K562 treated with DMSO at 1 percent for 12 hours (cell line): ENCODE data around the gene TAF11L7. TPM values are rescaled to one million over a fixed set of nuclear protein-coding genes. Genes with fewer than 3 reads are reported as not detected.

Experiments used
- total RNA-seq: library from RNA; unstranded; fragments of 300-600 nt; gene quantifications from 2 replicates; pipeline ENCODE4 v1.2.3, GENCODE V29; 2022; ENCODE audit not compliant: insufficient read depth

The TAF11L7 gene
- not detected in 2 replicates for total RNA-seq

GRCh38 chr5:17585658-17586057 is at the start of gene TAF11L7:
TAF11L7 (minus strand) TSS chr5:17585758.

GRCh38 chr5:17634160-17634559 is 48.6 kb upstream of the TAF11L7 start, which contains the start of gene TAF11L14:
TAF11L14 (plus strand) TSS chr5:17634460.

DNA sequence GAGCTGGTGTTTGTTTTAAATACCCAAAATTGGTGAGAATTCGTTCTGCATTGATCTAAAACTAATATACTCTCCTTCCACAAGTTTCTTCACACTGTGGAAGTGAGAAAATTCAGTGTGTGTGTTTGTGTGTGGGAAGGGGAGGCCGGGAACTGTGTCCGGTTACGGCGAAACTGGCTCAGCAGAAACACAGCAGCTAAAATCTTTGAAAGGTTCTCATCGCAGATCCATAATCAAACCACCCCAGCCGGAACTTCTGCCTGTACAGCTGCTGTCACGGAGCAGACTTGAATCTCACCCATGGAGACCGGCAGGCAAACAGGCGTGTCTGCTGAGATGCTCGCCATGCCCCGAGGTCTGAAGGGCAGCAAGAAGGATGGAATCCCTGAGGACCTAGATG is 46.2 kb upstream of the TAF11L7 start, which contains the start of gene TAF11L13:
TSS of gene TAF11L13 (plus strand) at position 301 of the 400 bp plus-strand sequence.

GRCh38 chr5:17610092-17610491 is 24.5 kb upstream of the TAF11L7 start, which contains the start of gene TAF11L12:
TAF11L12 (plus strand) TSS chr5:17610392.

GRCh38 chr5:17603880-17604279 is 18.3 kb upstream of the TAF11L7 start, which contains the start of gene TAF11L11:
TAF11L11 (plus strand) TSS chr5:17604183.

GRCh38 chr5:17597728-17598127 is 12.2 kb upstream of the TAF11L7 start, which contains the start of gene TAF11L10:
TAF11L10 (minus strand) TSS chr5:17597828.

DNA sequence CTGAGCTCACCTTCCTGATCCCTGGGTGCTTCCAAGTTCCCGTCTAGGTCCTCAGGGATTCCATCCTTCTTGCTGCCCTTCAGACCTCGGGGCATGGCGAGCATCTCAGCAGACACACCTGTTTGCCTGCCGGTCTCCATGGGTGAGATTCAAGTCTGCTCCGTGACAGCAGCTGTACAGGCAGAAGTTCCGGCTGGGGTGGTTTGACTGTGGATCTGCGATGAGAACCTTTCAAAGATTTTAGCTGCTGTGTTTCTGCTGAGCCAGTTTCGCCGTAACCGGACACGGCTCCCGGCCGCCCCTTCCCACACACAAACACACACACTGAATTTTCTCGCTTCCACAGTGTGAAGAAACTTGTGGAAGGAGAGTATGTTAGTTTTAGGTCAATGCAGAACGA is 8.7 kb upstream of the TAF11L7 start, which contains the start of gene TAF11L9:
TSS of gene TAF11L9 (minus strand) at position 140 of the 400 bp plus-strand sequence.

DNA sequence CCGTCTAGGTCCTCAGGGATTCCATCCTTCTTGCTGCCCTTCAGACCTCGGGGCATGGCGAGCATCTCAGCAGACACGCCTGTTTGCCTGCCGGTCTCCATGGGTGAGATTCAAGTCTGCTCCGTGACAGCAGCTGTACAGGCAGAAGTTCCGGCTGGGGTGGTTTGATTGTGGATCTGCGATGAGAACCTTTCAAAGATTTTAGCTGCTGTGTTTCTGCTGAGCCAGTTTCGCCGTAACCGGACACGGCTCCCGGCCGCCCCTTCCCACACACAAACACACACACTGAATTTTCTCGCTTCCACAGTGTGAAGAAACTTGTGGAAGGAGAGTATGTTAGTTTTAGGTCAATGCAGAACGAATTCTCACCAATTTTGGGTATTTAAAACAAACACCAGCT is 5.3 kb upstream of the TAF11L7 start, which contains the start of gene TAF11L8:
TSS of gene TAF11L8 (minus strand) at position 101 of the 400 bp plus-strand sequence.

Other genes starting within 250 kb of the TAF11L7 start
- gene TAF11L2, start 87.5 kb downstream of the TAF11L7 start, total RNA-seq: not detected in 2 replicates
- not detected in 2 replicates for gene TAF11L3, start 67.4 kb downstream of the TAF11L7 start, total RNA-seq
- not detected in 2 replicates for gene TAF11L4, start 64.0 kb downstream of the TAF11L7 start, total RNA-seq
- gene TAF11L5, start 60.5 kb downstream of the TAF11L7 start, total RNA-seq: not detected in 2 replicates
- gene TAF11L6, start 57.1 kb downstream of the TAF11L7 start, total RNA-seq: not detected in 2 replicates
- not detected in 2 replicates for gene TAF11L8, start 5.2 kb upstream of the TAF11L7 start, total RNA-seq
- not detected in 2 replicates for gene TAF11L9, start 8.6 kb upstream of the TAF11L7 start, total RNA-seq
- not detected in 2 replicates for gene TAF11L10, start 12.1 kb upstream of the TAF11L7 start, total RNA-seq
- gene TAF11L11, start 18.4 kb upstream of the TAF11L7 start, total RNA-seq: not detected in 2 replicates
- not detected in 2 replicates for gene TAF11L12, start 24.6 kb upstream of the TAF11L7 start, total RNA-seq
- gene TAF11L13, start 46.3 kb upstream of the TAF11L7 start, total RNA-seq: not detected in 2 replicates
- gene TAF11L14, start 48.7 kb upstream of the TAF11L7 start, total RNA-seq: not detected in 2 replicates